ENCODE data around the gene SOD3. TPM values are rescaled to one million over a fixed set of nuclear protein-coding genes. Genes with fewer than 3 reads are reported as not detected.

Gene SOD3
- total and polyA plus RNA-seq, 9 of the 15 experiments (the other 6 are each of a cell fraction or from before 2014, with no cell fraction given): 0.10 to 0.31 (median 0.24) TPM; not detected in 6

DNA sequence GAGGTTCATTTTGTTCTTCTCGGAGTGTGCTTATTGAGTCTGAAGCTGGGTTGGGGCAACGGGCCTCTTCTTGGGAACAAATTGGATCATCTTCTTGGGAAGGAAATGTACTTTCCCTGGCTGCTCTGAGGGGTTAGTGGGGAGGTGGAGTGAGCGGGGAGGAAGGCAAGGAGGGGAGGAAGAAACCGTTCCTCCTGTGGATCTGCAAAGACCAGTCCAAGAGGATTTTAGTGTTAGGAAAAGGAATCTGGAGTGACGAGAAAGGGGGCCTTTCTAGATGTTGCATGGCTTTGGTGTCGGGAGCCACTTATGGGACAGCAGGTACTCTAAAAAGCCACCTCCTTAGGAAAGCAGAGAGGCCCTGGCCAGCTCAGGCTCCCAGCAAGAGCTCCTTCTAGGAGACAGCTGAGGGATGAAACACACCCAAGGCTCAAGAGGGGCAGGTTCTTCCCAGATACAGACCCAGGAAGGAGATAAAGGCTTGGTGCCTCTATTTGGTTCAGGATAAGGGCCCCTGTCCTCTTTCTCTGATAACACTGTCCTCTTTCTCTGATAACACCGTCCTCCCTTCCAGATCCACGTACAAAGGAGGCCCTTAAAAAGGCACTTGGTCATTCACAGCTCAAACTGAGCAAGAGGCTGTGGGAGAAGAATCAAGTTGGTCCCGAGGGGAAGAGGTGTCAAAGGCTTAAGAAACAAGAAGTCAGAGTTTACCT is 451 bp downstream of the SOD3 start:
- peak; percentile 41 for ATAC-seq
- FAIRE-seq: peak; percentile 69
- H3K9me3 ChIP-seq (replicated peaks; ENCODE audit: control insufficient read depth, insufficient read depth, low read depth, low read length): no peaks in the 10 kb centered on the region
- intact Hi-C loops (cut with micrococcal nuclease) (no loop called here), in situ Hi-C loops (cut with MboI) (no loop called here)
- H3K4me2 ChIP-seq (ENCODE audit: insufficient read depth, low read length): peak overlapping the region; percentile 61
- no peak overlapping the region for H3K4me3 ChIP-seq
- no peaks in the 10 kb centered on the region; the same call in 1 of the 2 replicates for H4K20me1 ChIP-seq (replicated peaks; ENCODE audit: control insufficient read depth, insufficient read depth, low read length)
- H3K4me1 ChIP-seq (replicated peaks in 1 of 2; ENCODE audit: control insufficient read depth in 2 of 2, insufficient read depth in 2 of 2, low read length in 2 of 2): peaks cover 17 to 19% of the 10 kb centered on the region in 2 experiments; a peak in 4 of 5 replicates
- H3K9ac ChIP-seq (ENCODE audit: insufficient read depth in 1 of 2, low read depth in 2 of 2, low read length in 2 of 2): peak overlapping the region in 1 of 2 experiments; percentile 45; a peak in 2 of 4 replicates
- peak overlapping the region; percentile 70; the same call in 1 of the 2 replicates for H2AFZ ChIP-seq (ENCODE audit: low read depth, low read length)
- 6% methylated on average over 6 of the region's 9 CpGs for WGBS (ENCODE audit: insufficient coverage, low coverage, missing lambda C conversion rate)
- peaks cover 2 to 38% of the 10 kb centered on the region in 2 experiments for H3K27me3 ChIP-seq (ENCODE audit: control insufficient read depth in 2 of 2, insufficient read depth in 2 of 2, low read length in 2 of 2)
- no peaks in the 10 kb centered on the region for H3K79me2 ChIP-seq (ENCODE audit: control insufficient read depth, insufficient read depth, low read length)
- DNase-seq (ENCODE audit: extremely low read depth in 1 of 4, low spot score in 3 of 4): peak in 2 of 4 experiments; percentile 38 to 58
- ChIA-PET CTCF (ENCODE audit: low intra/inter-chr PET ratio) (no interaction called here), POLR2A (interaction anchor here (0.5 to 1.6 kb wide), 2 partner anchors 9 to 1009 kb away, joined by 3 read pairs; no protein-coding TSS in a partner anchor)
- no TSS peak for BruUV-seq (replicated peaks)
- no peaks in the 10 kb centered on the region for H3K36me3 ChIP-seq (ENCODE audit: control insufficient read depth, insufficient read depth, low read length)
- H3K27ac ChIP-seq (ENCODE audit: extremely low read depth, low read depth, low read length): no peak overlapping the region; the same call in 2 of the 3 replicates
- no peaks in the 10 kb centered on the region for H3K9me1 ChIP-seq (ENCODE audit: control insufficient read depth, insufficient read depth, low read length)
- TF ChIP-seq SMAD3 (CRISPR knock-in tag; conservative IDR thresholded peaks at IDR 0.05) (no peak), BRCA1 (IDR thresholded peaks at IDR 0.05) (no peak), BRCA1 (CRISPR knock-in tag; IDR thresholded peaks at IDR 0.05) (no peak), CCNT2 (IDR thresholded peaks at IDR 0.05; ENCODE audit: borderline replicate concordance, extremely low read depth, insufficient read length, low read depth, low read length) (peak; percentile 29), TAL1 (IDR thresholded peaks at IDR 0.05) (peak; percentile 52; the same call in 1 of the 2 replicates), CTBP1 (IDR thresholded peaks at IDR 0.05; ENCODE audit: borderline replicate concordance) (peak; percentile 67; the same call in 1 of the 2 replicates), EP300 (IDR thresholded peaks at IDR 0.05; ENCODE audit: low read length) (0 out of 2 replicates have a peak, but pooled peaks have one; percentile 11), POLR2A (conservative IDR thresholded peaks at IDR 0.05) (no peak), PHF21A (IDR thresholded peaks at IDR 0.05; ENCODE audit: borderline replicate concordance, low read depth) (no peak), MYC (IDR thresholded peaks at IDR 0.05; ENCODE audit: low read depth, low read length) (no peak), MYC (CRISPR knock-in tag; IDR thresholded peaks at IDR 0.05; ENCODE audit: borderline replicate concordance, low read depth) (no peak), TCF3 (CRISPR knock-in tag; IDR thresholded peaks at IDR 0.05) (peak; percentile 52), ZNF263 (CRISPR knock-in tag; IDR thresholded peaks at IDR 0.05; ENCODE audit: borderline replicate concordance) (peak; percentile 83; the same call in 1 of the 2 replicates), ARID1B (IDR thresholded peaks at IDR 0.05) (peak; percentile 61), THRAP3 (IDR thresholded peaks at IDR 0.05; ENCODE audit: borderline replicate concordance) (no peak), ELK1 (CRISPR knock-in tag; IDR thresholded peaks at IDR 0.05) (no peak), TEAD4 (IDR thresholded peaks at IDR 0.05; ENCODE audit: low read length) (peak; percentile 32; the same call in 1 of the 2 replicates), TEAD4 (CRISPR knock-in tag; IDR thresholded peaks at IDR 0.05; ENCODE audit: borderline replicate concordance) (no peak), NCOR1 (IDR thresholded peaks at IDR 0.05) (peak; percentile 28; the same call in 1 of the 2 replicates), RCOR1 (IDR thresholded peaks at IDR 0.05; ENCODE audit: borderline replicate concordance in 1 of 2, low read depth in 2 of 2, low read length in 2 of 2) (peak in 1 of 2 experiments; percentile 44; a peak in 1 of 4 replicates), CBFA2T2 (conservative IDR thresholded peaks at IDR 0.05) (peak; percentile 59), DPF2 (IDR thresholded peaks at IDR 0.05) (0 out of 2 replicates have a peak, but pooled peaks have one; percentile 22), ESRRB (CRISPR knock-in tag; IDR thresholded peaks at IDR 0.05; ENCODE audit: borderline replicate concordance) (no peak), POLR2AphosphoS2 (IDR thresholded peaks at IDR 0.05; ENCODE audit: low read length) (no peak), ZFPM2 (CRISPR knock-in tag; IDR thresholded peaks at IDR 0.05) (no peak), MECOM (CRISPR knock-in tag; IDR thresholded peaks at IDR 0.05) (peak; percentile 85)

All from K562 (cell line).